Liver (tissue), 9 donors: ENCODE results near the gene SLC9A3. TPM values are rescaled to one million over a fixed set of nuclear protein-coding genes. Genes with fewer than 3 reads are reported as not detected.

Experiments used
- DNase-seq: peaks from one replicate; pipeline ENCODE4 v3.0.0-alpha.2; 2017; ENCODE audit warnings: low spot score
- H3K27ac ChIP-seq, 2 donors: one replicate each; pipeline ENCODE4 v1.7.0; 2013; ENCODE audit warnings: inconsistent platforms in 2 of 2, low read length in 2 of 2, control low read depth in 1 of 2, low read depth in 1 of 2, mild to moderate bottlenecking in 1 of 2
- H3K27me3 ChIP-seq, 4 donors: one replicate each; pipeline versions ENCODE4 v1.6.1 to v1.7.0; 2013; ENCODE audit warnings: low read length in 3 of 4, inconsistent platforms in 1 of 4, mild to moderate bottlenecking in 1 of 4, moderate library complexity in 1 of 4; ENCODE audit not compliant: control insufficient read depth in 4 of 4, insufficient read depth in 4 of 4
- H3K36me3 ChIP-seq, 4 donors: one replicate each; pipeline versions ENCODE4 v1.6.1 to v1.7.0; 2013; ENCODE audit warnings: low read length in 3 of 4, mild to moderate bottlenecking in 3 of 4, low read depth in 1 of 4, moderate library complexity in 1 of 4; ENCODE audit not compliant: control insufficient read depth in 4 of 4, insufficient read depth in 3 of 4
- H3K4me1 ChIP-seq, 4 donors: one replicate each; pipeline versions ENCODE4 v1.6.1 to v1.7.0; 2013; ENCODE audit warnings: low read length in 3 of 4, mild to moderate bottlenecking in 3 of 4, moderate library complexity in 1 of 4; ENCODE audit not compliant: control insufficient read depth in 4 of 4, insufficient read depth in 4 of 4
- H3K4me3 ChIP-seq, 3 donors: one replicate each; pipeline versions ENCODE4 v1.6.1 to v1.7.0; 2013; ENCODE audit warnings: low read length in 3 of 3, control low read depth in 1 of 3, low read depth in 1 of 3, mild to moderate bottlenecking in 1 of 3
- H3K9ac ChIP-seq, 2 donors: one replicate each; pipeline ENCODE4 v1.7.0; 2013; ENCODE audit warnings: low read length in 2 of 2, mild to moderate bottlenecking in 2 of 2, moderate library complexity in 2 of 2, control low read depth in 1 of 2, low read depth in 1 of 2
- H3K9me3 ChIP-seq, 4 donors: one replicate each; pipeline versions ENCODE4 v1.6.1 to v1.7.0; 2013; ENCODE audit warnings: low read length in 3 of 4; ENCODE audit not compliant: control insufficient read depth in 4 of 4
- FOXA1 ChIP-seq: IDR thresholded peaks from 2 replicates; pipeline ENCODE4 v1.6.1; 2016; ENCODE audit warnings: antibody characterized with exemption
- FOXA2 ChIP-seq: IDR thresholded peaks from 2 replicates; pipeline ENCODE4 v1.6.1; 2016; ENCODE audit warnings: antibody characterized with exemption
- GABPA ChIP-seq, 2 donors: IDR thresholded peaks in 1 of 2; conservative IDR thresholded peaks in 1 of 2; 2 replicates each; pipeline ENCODE4 v1.6.1; 2016; ENCODE audit warnings: antibody characterized with exemption in 2 of 2, mild to moderate bottlenecking in 1 of 2, moderate library complexity in 1 of 2
- HNF4A ChIP-seq, 2 donors: conservative IDR thresholded peaks; 2 replicates each; pipeline ENCODE4 v1.6.1; 2016; ENCODE audit warnings: antibody characterized with exemption in 2 of 2, mild to moderate bottlenecking in 2 of 2
- HNF4G ChIP-seq: IDR thresholded peaks from 2 replicates; pipeline ENCODE4 v1.6.1; 2016; ENCODE audit warnings: antibody characterized with exemption
- JUND ChIP-seq, 2 donors: IDR thresholded peaks; 2 replicates each; pipeline ENCODE4 v1.6.1; 2016; ENCODE audit warnings: antibody characterized with exemption in 2 of 2
- MAX ChIP-seq: IDR thresholded peaks from 2 replicates; pipeline ENCODE4 v1.6.1; 2016; ENCODE audit warnings: antibody characterized with exemption
- NR2F2 ChIP-seq: IDR thresholded peaks from 2 replicates; pipeline ENCODE4 v1.6.1; 2016; ENCODE audit warnings: antibody characterized with exemption
- RAD21 ChIP-seq, 2 donors: IDR thresholded peaks; 2 replicates each; pipeline ENCODE4 v1.6.1; 2016; ENCODE audit warnings: antibody characterized with exemption in 2 of 2, mild to moderate bottlenecking in 2 of 2
- REST ChIP-seq: IDR thresholded peaks from 2 replicates; pipeline ENCODE4 v1.6.1; 2016; ENCODE audit warnings: antibody characterized with exemption, mild to moderate bottlenecking
- RXRA ChIP-seq, 2 donors: IDR thresholded peaks; 2 replicates each; pipeline ENCODE4 v1.6.1; 2017 to 2018; ENCODE audit warnings: antibody characterized with exemption in 2 of 2, mild to moderate bottlenecking in 1 of 2
- SP1 ChIP-seq: IDR thresholded peaks from 2 replicates; pipeline ENCODE4 v1.6.1; 2018; ENCODE audit warnings: antibody characterized with exemption, mild to moderate bottlenecking
- TAF1 ChIP-seq: conservative IDR thresholded peaks from 2 replicates; pipeline ENCODE4 v1.6.1; 2016; ENCODE audit warnings: antibody characterized with exemption, mild to moderate bottlenecking
- YY1 ChIP-seq: IDR thresholded peaks from 2 replicates; pipeline ENCODE4 v1.6.1; 2016; ENCODE audit warnings: antibody characterized with exemption, mild to moderate bottlenecking
- ZBTB33 ChIP-seq: IDR thresholded peaks from 2 replicates; pipeline ENCODE4 v1.6.1; 2016; ENCODE audit warnings: antibody characterized with exemption
- WGBS: extraction: QIAGEN DNeasy Blood & Tissue Kit; methylation state at CpG from one replicate; pipeline ENCODE4 v1.1.7; 2013; 5-methylcytosine and 5-hydroxymethylcytosine counted together
- polyA plus RNA-seq, 2 donors: library from polyadenylated mRNA; stranded (reverse) in 1 of 2; unstranded in 1 of 2; fragments of 200-250 nt in 1 of 2; fragments of >200 nt in 1 of 2; fragmentation: Nextera tagmentation in 1 of 2; extraction: Ambion mirVana in 1 of 2; gene quantifications; one replicate each; pipeline versions ENCODE4 v1.2.1 to v1.2.3, GENCODE V29; 2013 to 2015
- total RNA-seq, 2 donors: library from RNA; depleted of rRNA; stranded (reverse); fragments of >200 nt; gene quantifications; one replicate each; pipeline ENCODE4 v1.2.3, GENCODE V29; 2014
- TF ChIP-seq, protein P1 (sequence below): IDR thresholded peaks from 2 replicates; pipeline ENCODE4 v1.6.1; 2016; ENCODE audit warnings: antibody characterized with exemption
- donor health status: healthy.
- donor health status: healthy.
- donor health status: healthy.
- donor health status: healthy.
- donor health status: healthy.

SLC9A3 gene
- total and polyA plus RNA-seq, 4 donors = 0.31 to 1.0 (median 0.67) TPM

GRCh38 chr5:538271-538771 is 14.1 kb upstream of the SLC9A3 start:
- TF ChIP-seq SP1 (no peak), HNF4G (no peak), YY1 (no peak), RXRA (IDR thresholded peaks at IDR 0.05) (no peak), MAX (no peak), JUND (IDR thresholded peaks at IDR 0.05) (no peak), ZBTB33 (no peak), FOXA2 (no peak), RAD21 (IDR thresholded peaks at IDR 0.05) (no peak), REST (no peak)
- no peaks in the 10 kb centered on the region for H3K9me3 ChIP-seq
- H3K27me3 ChIP-seq = peaks cover 0 to 20% (median 0%) of the 10 kb centered on the region in 4 donors
- H3K4me1 ChIP-seq = no peaks in the 10 kb centered on the region
- DNase-seq = no peak
- H3K27ac ChIP-seq = no peak overlapping the region
- H3K9ac ChIP-seq = no peak overlapping the region
- 90% methylated on average over 27 of the region's 27 CpGs for WGBS
- H3K36me3 ChIP-seq = no peaks in the 10 kb centered on the region
- H3K4me3 ChIP-seq = no peak overlapping the region

DNA sequence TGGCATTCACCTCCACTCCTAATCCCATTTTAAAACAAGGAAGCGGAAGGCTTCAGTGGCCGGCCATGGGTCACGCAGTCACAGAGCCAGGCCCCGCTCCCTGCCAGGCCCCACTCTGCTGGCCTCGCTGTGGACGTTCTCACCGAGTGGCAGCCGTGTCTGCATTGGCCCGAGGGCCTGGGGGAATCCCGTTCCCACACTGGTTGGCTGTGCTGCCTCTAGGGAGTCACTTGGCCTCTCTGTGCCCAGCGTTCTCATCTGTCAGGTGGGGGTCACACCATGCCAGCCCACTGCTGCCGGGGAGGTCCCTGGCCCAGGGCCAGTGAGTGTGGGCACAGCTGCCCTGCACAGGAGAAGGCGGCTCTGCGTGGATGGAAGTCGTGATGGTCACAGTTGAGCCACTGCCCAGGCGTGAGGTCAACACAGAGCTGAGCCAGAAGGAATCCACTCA is 13.4 kb upstream of the SLC9A3 start:
- Histone ChIP-seq H3K27ac (no peak overlapping the region), H3K4me1 (no peaks in the 10 kb centered on the region), H3K27me3 (peaks cover 0 to 20% (median 0%) of the 10 kb centered on the region in 4 donors), H3K4me3 (no peak overlapping the region), H3K36me3 (no peaks in the 10 kb centered on the region), H3K9me3 (no peaks in the 10 kb centered on the region), H3K9ac (no peak overlapping the region)
- TF ChIP-seq MAX (no peak), RAD21 (IDR thresholded peaks at IDR 0.05) (no peak), REST (no peak), RXRA (IDR thresholded peaks at IDR 0.05) (no peak), ZBTB33 (no peak), NR2F2 (no peak), HNF4A (conservative IDR thresholded peaks at IDR 0.05) (no peak), JUND (IDR thresholded peaks at IDR 0.05) (no peak), GABPA (IDR thresholded peaks at IDR 0.05 in 1 of 2, conservative IDR thresholded peaks at IDR 0.05 in 1 of 2) (no peak), FOXA2 (no peak), HNF4G (no peak), FOXA1 (no peak), TAF1 (no peak), SP1 (no peak), YY1 (no peak)
- TF ChIP-seq, protein P1, sequence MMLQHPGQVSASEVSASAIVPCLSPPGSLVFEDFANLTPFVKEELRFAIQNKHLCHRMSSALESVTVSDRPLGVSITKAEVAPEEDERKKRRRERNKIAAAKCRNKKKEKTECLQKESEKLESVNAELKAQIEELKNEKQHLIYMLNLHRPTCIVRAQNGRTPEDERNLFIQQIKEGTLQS = no peak
- DNase-seq = no peak
- WGBS = 89% methylated on average over 16 of the region's 16 CpGs
